Gastroesophageal sphincter (tissue), 4 donors: ENCODE data around the gene SERPINB13. TPM values are rescaled to one million over a fixed set of nuclear protein-coding genes. Genes with fewer than 3 reads are reported as not detected.

Experiments used
- ATAC-seq: fragments of 150-250 bp; one replicate; pipeline ENCODE4 v1.9.1; 2016; ENCODE audit warnings: mild to moderate bottlenecking, moderate library complexity
- H3K27ac ChIP-seq, 4 donors: fragments of 200-600 bp; sonication (generic) in 3 of 4; 1 replicate in 3 of 4; 2 replicates in 1 of 4; pipeline ENCODE4 v1.5.1; 2016 to 2019
- H3K27me3 ChIP-seq: fragments of 200-600 bp; sonication (generic); one replicate; pipeline ENCODE4 v1.5.1; 2019
- H3K36me3 ChIP-seq, 2 donors: fragments of 200-600 bp; sonication (generic); one replicate each; pipeline ENCODE4 v1.5.1; 2019; ENCODE audit warnings: control low read depth in 1 of 2
- H3K4me1 ChIP-seq, 3 donors: fragments of 200-600 bp; sonication (generic); 1 replicate in 2 of 3; 2 replicates in 1 of 3; pipeline ENCODE4 v1.5.1; 2016 to 2019; ENCODE audit warnings: control low read depth in 2 of 3
- H3K4me3 ChIP-seq, 2 donors: fragments of 200-600 bp; sonication (generic); one replicate each; pipeline ENCODE4 v1.5.1; 2019; ENCODE audit warnings: mild to moderate bottlenecking in 1 of 2, moderate library complexity in 1 of 2
- H3K9me3 ChIP-seq, 3 donors: fragments of 200-600 bp; sonication (generic); one replicate each; pipeline ENCODE4 v1.5.1; 2017 to 2019; ENCODE audit warnings: control low read depth in 2 of 3
- CTCF ChIP-seq, 4 experiments: fragments of 200-600 bp in 2 of 4; fragments of 450-650 bp in 2 of 4; sonication (generic) in 1 of 4; IDR thresholded peaks; one replicate each; pipeline ENCODE4 v1.5.1; 2017 to 2019; ENCODE audit warnings: antibody characterized with exemption in 4 of 4, mild to moderate bottlenecking in 2 of 4, moderate library complexity in 2 of 4
- EP300 ChIP-seq: sonication (generic); formaldehyde crosslinking; IDR thresholded peaks from one replicate; pipeline ENCODE4 v1.6.1; 2017; ENCODE audit warnings: antibody characterized with exemption, mild to moderate bottlenecking
- POLR2A ChIP-seq, 2 donors: fragments of 450-650 bp; IDR thresholded peaks; one replicate each; pipeline ENCODE4 v1.6.1; 2017; ENCODE audit warnings: antibody characterized with exemption in 2 of 2, mild to moderate bottlenecking in 2 of 2, moderate library complexity in 1 of 2
- POLR2AphosphoS5 ChIP-seq: sonication (generic); formaldehyde crosslinking; IDR thresholded peaks from one replicate; pipeline ENCODE4 v1.6.1; 2017; ENCODE audit warnings: antibody characterized with exemption
- WGBS, 2 donors: methylation state at CpG; one replicate each; pipeline ENCODE4 v1.1.5; 2018; ENCODE audit warnings: low coverage in 1 of 2; 5-methylcytosine and 5-hydroxymethylcytosine counted together
- total RNA-seq, 4 donors: library from RNA; depleted of rRNA; stranded (reverse); fragments of >200 nt; gene quantifications; one replicate each; pipeline ENCODE4 v1.1.0, GENCODE V29; 2016

The SERPINB13 gene
- total RNA-seq, 4 donors from 2014 or later: 0.13 to 7.0 (median 0.97) TPM

DNA sequence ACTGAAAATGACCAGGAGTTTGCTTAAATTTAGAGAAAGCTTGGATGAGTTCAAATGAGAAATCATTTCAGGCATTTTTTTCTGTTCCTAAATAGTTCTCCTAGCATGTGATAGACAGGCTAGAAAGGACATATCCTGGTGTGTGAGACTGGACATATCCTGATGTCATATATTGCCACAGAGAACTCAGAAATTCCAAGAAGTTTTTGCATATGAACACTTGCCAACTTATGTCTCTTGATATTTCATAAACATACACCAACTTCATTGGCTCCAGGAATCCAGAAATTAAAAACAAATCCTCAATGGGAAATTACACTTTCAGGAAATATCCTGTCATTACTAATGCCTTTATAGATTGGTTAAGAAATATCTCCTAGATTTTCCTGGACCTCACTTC is 59.8 kb downstream of the SERPINB13 start:
- Histone ChIP-seq H3K27ac (no peak overlapping the region), H3K36me3 (no peaks in the 10 kb centered on the region), H3K9me3 (no peaks in the 10 kb centered on the region), H3K27me3 (no peaks in the 10 kb centered on the region), H3K4me3 (no peak overlapping the region), H3K4me1 (no peaks in the 10 kb centered on the region)
- TF ChIP-seq POLR2AphosphoS5 (no peak), POLR2A (IDR thresholded peaks at IDR 0.05) (no peak), CTCF (IDR thresholded peaks at IDR 0.05) (no peak), EP300 (no peak)
- ATAC-seq: no peak

- no peaks in the 10 kb centered on the region for H3K36me3 ChIP-seq
- H3K4me3 ChIP-seq: no peak overlapping the region
- TF ChIP-seq POLR2A (IDR thresholded peaks at IDR 0.05) (no peak), EP300 (no peak), CTCF (IDR thresholded peaks at IDR 0.05) (no peak), POLR2AphosphoS5 (no peak)
- no peaks in the 10 kb centered on the region for H3K4me1 ChIP-seq
- no peaks in the 10 kb centered on the region for H3K27me3 ChIP-seq
- H3K9me3 ChIP-seq: no peaks in the 10 kb centered on the region
- no peak for ATAC-seq
- 58 to 78% methylated on average over 4 to 5 of the region's 7 CpGs for WGBS, 2 donors
- H3K27ac ChIP-seq: no peak overlapping the region
These were observed 61.1 kb downstream of the SERPINB13 start for GRCh38 chr18:63648241-63648640.

Other genes starting within 250 kb of the SERPINB13 start
- gene KDSR, start 220.1 kb upstream of the SERPINB13 start, total RNA-seq: 10 to 100 TPM; 36.9 to 67.3 (median 51.2) TPM
- 10 to 100 TPM; 32.3 to 48.0 (median 33.0) TPM for gene VPS4B, start 164.9 kb upstream of the SERPINB13 start, total RNA-seq
- 10 to 100 TPM in 1 of 4 donors, 1 to 10 TPM in 1, under 1 TPM in 1, not detected in 1; 0.13 to 11.5 (median 1.1) TPM for gene SERPINB5, start 110.4 kb upstream of the SERPINB13 start, total RNA-seq
- not detected for gene SERPINB12, start 45.0 kb upstream of the SERPINB13 start, total RNA-seq
- 10 to 100 TPM in 1 of 4 donors, 1 to 10 TPM in 1, not detected in 2; 1.9 to 23.5 TPM for gene SERPINB4, start 56.9 kb downstream of the SERPINB13 start, total RNA-seq
- 10 to 100 TPM in 1 of 4 donors, 1 to 10 TPM in 1, under 1 TPM in 2; 0.35 to 70.3 (median 2.1) TPM for gene SERPINB3, start 74.5 kb downstream of the SERPINB13 start, total RNA-seq
- gene SERPINB11, start 115.6 kb downstream of the SERPINB13 start, total RNA-seq: not detected
- not detected for gene SERPINB7, start 188.1 kb downstream of the SERPINB13 start, total RNA-seq